Measurements from ENCODE around the gene GBP6. TPM values are rescaled to one million over a fixed set of nuclear protein-coding genes. Genes with fewer than 3 reads are reported as not detected.

The GBP6 gene
- total RNA-seq, 1 donor from 2014 or later, result not detected

Other genes with a start within 250 kb of the GBP6 start
- gene GBP2, start 237.9 kb upstream of the GBP6 start, total RNA-seq, result 70.6 TPM
- gene GBP7, start 188.1 kb upstream of the GBP6 start, total RNA-seq, result not detected
- gene GBP4, start 165.1 kb upstream of the GBP6 start, total RNA-seq, result 13.6 TPM
- 2.3 TPM for gene GBP5, start 91.2 kb upstream of the GBP6 start, total RNA-seq
- gene LRRC8B, start 160.8 kb downstream of the GBP6 start, total RNA-seq, result 14.4 TPM

Measured in ureter (tissue), 1 donor.